ENCODE measurements around the gene RNU1-1.
"Not testable (repeated sequence)": the region's sequence is repeated elsewhere in the genome, so short reads cannot be mapped to it uniquely, and the experiment has no call there.

DNA sequence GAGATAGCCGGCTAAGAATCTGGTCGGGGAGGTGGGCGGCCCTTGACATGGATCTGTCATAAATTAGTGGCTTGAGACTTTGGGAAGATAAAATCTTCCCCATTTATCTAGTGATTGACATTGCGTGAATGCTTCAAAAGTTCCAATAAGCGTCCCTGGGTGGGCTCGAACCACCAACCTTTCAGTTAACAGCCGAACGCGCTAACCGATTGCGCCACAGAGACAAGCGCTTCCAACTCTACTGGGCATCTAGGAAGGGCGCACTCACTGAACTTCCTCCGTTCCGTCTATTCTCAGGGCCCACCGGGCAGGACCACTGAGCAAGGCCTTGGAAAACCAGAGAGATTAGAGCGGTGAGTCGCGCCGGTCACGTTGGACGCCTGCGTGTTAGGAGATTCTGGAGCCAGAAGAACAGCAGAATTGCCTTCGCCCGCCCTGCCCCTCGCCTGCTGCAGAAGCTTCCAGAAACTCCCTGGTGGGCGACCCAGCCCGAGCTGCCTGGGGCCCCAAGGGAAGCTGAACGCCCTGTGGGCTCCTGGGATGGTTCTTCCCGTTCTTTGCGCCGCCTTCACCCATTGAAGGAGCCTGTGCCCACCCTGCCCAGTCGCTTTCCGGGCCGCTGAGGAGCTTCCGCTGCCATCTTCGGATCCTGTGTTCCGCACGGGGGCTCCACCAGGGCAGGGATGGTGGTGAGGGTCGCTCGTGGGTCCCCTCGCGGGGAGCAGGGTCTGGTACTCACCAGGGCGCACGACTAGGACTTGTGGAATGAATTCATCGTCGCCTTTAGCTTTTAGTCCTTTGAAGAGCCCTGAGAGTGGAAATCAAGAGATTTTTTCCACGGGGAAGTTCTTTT, 6.6 kb upstream of the RNU1-1 start:
- TF ChIP-seq POLR2A (IDR thresholded peaks at IDR 0.05): not testable (repeated sequence)
- TF ChIP-seq, protein P1, sequence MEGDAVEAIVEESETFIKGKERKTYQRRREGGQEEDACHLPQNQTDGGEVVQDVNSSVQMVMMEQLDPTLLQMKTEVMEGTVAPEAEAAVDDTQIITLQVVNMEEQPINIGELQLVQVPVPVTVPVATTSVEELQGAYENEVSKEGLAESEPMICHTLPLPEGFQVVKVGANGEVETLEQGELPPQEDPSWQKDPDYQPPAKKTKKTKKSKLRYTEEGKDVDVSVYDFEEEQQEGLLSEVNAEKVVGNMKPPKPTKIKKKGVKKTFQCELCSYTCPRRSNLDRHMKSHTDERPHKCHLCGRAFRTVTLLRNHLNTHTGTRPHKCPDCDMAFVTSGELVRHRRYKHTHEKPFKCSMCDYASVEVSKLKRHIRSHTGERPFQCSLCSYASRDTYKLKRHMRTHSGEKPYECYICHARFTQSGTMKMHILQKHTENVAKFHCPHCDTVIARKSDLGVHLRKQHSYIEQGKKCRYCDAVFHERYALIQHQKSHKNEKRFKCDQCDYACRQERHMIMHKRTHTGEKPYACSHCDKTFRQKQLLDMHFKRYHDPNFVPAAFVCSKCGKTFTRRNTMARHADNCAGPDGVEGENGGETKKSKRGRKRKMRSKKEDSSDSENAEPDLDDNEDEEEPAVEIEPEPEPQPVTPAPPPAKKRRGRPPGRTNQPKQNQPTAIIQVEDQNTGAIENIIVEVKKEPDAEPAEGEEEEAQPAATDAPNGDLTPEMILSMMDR (IDR thresholded peaks at IDR 0.05): not testable (repeated sequence)

Measured in esophagus squamous epithelium (tissue), 4 donors.